ENCODE data around the gene SLMAP.

SLMAP gene

DNA sequence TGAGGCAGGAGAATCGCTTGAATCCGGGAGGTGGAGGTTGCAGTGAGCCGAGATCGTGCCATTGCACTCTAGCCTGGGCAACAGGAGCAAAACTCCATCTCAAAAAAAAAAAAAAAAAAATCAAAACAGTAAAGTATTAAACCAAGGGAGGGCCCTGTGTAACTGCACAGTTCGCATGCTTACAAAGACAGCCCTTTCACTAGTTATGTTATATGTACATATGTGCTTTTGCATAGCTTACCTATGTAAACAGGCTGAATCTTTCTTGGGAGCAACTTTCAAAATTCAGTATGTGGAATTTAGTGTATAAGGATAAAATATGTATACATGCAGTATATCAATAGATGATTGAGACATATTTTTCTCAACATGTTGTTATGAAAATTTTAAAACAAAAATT is 16.1 kb upstream of the SLMAP start:
- Histone ChIP-seq H2BK120ac (ENCODE audit: low read depth, low read length) (no peak overlapping the region), H3K4me1 (ENCODE audit: control insufficient read depth, insufficient read depth, low read depth, low read length) (no peaks in the 10 kb centered on the region), H3K9me3 (ENCODE audit: control insufficient read depth, low read length) (no peaks in the 10 kb centered on the region), H3K9ac (ENCODE audit: low read length) (no peak overlapping the region), H4K8ac (ENCODE audit: low read length) (no peak overlapping the region), H3K4me3 (ENCODE audit: insufficient read depth in 1 of 2, low read depth in 1 of 2, low read length in 2 of 2) (no peak overlapping the region), H4K91ac (ENCODE audit: low read length) (no peak overlapping the region), H2BK15ac (ENCODE audit: low read depth, poor library complexity, severe bottlenecking) (no peak overlapping the region), H2BK5ac (ENCODE audit: low read depth, low read length, poor library complexity, severe bottlenecking) (no peak overlapping the region), H3K14ac (ENCODE audit: low read length in 2 of 2) (no peak overlapping the region), H3K23ac (ENCODE audit: low read length in 2 of 2) (no peak overlapping the region), H2BK12ac (ENCODE audit: low read length in 2 of 2) (no peak overlapping the region), H3K18ac (ENCODE audit: low read depth in 1 of 2, low read length in 2 of 2) (no peak overlapping the region), H3K36me3 (ENCODE audit: control insufficient read depth in 1 of 2, insufficient read depth in 2 of 2, low read depth in 1 of 2, low read length in 2 of 2) (no peaks in the 10 kb centered on the region), H3K4me2 (ENCODE audit: low read length, poor library complexity, severe bottlenecking) (no peak overlapping the region), H3K79me1 (replicated peaks; ENCODE audit: low read length, poor library complexity, severe bottlenecking) (no peaks in the 10 kb centered on the region), H2AFZ (ENCODE audit: low read depth, low read length) (no peak overlapping the region), H3K27ac (ENCODE audit: low read length, poor library complexity, severe bottlenecking) (no peak overlapping the region), H3K4ac (ENCODE audit: low read depth in 1 of 2, low read length in 2 of 2) (no peak overlapping the region), H3K27me3 (ENCODE audit: control insufficient read depth in 1 of 2, insufficient read depth in 1 of 2, low read length in 2 of 2) (no peaks in the 10 kb centered on the region), H2AK5ac (ENCODE audit: low read length, severe bottlenecking) (no peak overlapping the region)
- WGBS = 100% methylated on average over 4 of the region's 5 CpGs
- DNase-seq = no peak

DNA sequence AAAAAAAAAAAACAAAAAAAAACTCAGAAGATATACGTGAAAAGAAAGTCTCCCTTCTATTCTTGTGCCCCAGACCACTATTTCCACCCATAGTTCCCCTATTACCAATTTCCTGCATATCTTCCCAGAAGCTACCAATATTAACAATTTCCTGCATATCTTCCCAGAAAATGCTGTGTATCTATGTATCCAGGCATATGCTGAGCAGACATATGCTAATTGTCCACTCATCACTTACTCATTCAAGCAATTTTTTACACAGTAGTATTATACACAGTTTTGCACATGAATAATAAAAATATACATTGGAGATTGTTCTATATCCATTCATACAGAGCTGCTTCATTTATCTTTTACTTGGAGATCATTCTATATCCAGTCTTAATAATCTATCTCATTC is 12.6 kb upstream of the SLMAP start:
- H2BK12ac ChIP-seq (ENCODE audit: low read length in 2 of 2) = no peak overlapping the region
- no peak overlapping the region for H3K4me2 ChIP-seq (ENCODE audit: low read length, poor library complexity, severe bottlenecking)
- H2BK120ac ChIP-seq (ENCODE audit: low read depth, low read length) = no peak overlapping the region
- H3K18ac ChIP-seq (ENCODE audit: low read depth in 1 of 2, low read length in 2 of 2) = no peak overlapping the region
- no peak overlapping the region for H2BK5ac ChIP-seq (ENCODE audit: low read depth, low read length, poor library complexity, severe bottlenecking)
- no peak overlapping the region for H3K27ac ChIP-seq (ENCODE audit: low read length, poor library complexity, severe bottlenecking)
- no peak overlapping the region for H2AFZ ChIP-seq (ENCODE audit: low read depth, low read length)
- H3K14ac ChIP-seq (ENCODE audit: low read length in 2 of 2) = no peak overlapping the region
- H3K4ac ChIP-seq (ENCODE audit: low read depth in 1 of 2, low read length in 2 of 2) = no peak overlapping the region
- H3K4me3 ChIP-seq (ENCODE audit: insufficient read depth in 1 of 2, low read depth in 1 of 2, low read length in 2 of 2) = no peak overlapping the region
- H3K23ac ChIP-seq (ENCODE audit: low read length in 2 of 2) = no peak overlapping the region
- H3K9me3 ChIP-seq (ENCODE audit: control insufficient read depth, low read length) = no peaks in the 10 kb centered on the region
- no peak for DNase-seq
- H3K27me3 ChIP-seq (ENCODE audit: control insufficient read depth in 1 of 2, insufficient read depth in 1 of 2, low read length in 2 of 2) = no peaks in the 10 kb centered on the region
- WGBS = 91% methylated on average over 1 of the region's 1 CpG
- no peak overlapping the region for H2BK15ac ChIP-seq (ENCODE audit: low read depth, poor library complexity, severe bottlenecking)
- no peak overlapping the region for H2AK5ac ChIP-seq (ENCODE audit: low read length, severe bottlenecking)
- no peaks in the 10 kb centered on the region for H3K36me3 ChIP-seq (ENCODE audit: control insufficient read depth in 1 of 2, insufficient read depth in 2 of 2, low read depth in 1 of 2, low read length in 2 of 2)
- H3K9ac ChIP-seq (ENCODE audit: low read length) = no peak overlapping the region
- H3K4me1 ChIP-seq (ENCODE audit: control insufficient read depth, insufficient read depth, low read depth, low read length) = no peaks in the 10 kb centered on the region
- H4K8ac ChIP-seq (ENCODE audit: low read length) = no peak overlapping the region
- no peaks in the 10 kb centered on the region for H3K79me1 ChIP-seq (replicated peaks; ENCODE audit: low read length, poor library complexity, severe bottlenecking)
- H4K91ac ChIP-seq (ENCODE audit: low read length) = no peak overlapping the region

DNA sequence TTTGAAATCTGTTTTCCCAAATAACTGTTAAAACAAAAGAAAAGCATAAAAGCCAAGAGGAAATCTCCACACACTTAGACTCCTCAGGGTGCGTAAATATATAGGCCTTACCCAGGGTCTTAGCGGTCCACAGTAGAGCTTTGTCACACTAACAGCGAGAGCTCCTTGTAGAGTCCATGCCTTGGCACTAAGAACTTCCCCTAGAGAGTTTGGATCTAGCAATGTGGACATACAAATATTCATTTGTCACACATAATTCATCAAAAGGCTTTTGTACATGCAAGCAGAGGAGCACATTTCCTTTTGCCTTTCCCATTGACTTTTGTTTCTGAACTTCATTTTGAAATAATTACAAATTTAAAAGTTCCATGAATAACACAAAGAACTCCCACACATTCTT is 11.0 kb upstream of the SLMAP start:
- Histone ChIP-seq H3K23ac (ENCODE audit: low read length in 2 of 2) (no peak overlapping the region), H3K4me2 (ENCODE audit: low read length, poor library complexity, severe bottlenecking) (no peak overlapping the region), H3K27me3 (ENCODE audit: control insufficient read depth in 1 of 2, insufficient read depth in 1 of 2, low read length in 2 of 2) (no peaks in the 10 kb centered on the region), H3K9ac (ENCODE audit: low read length) (no peak overlapping the region), H2BK120ac (ENCODE audit: low read depth, low read length) (no peak overlapping the region), H3K79me1 (replicated peaks; ENCODE audit: low read length, poor library complexity, severe bottlenecking) (no peaks in the 10 kb centered on the region), H3K9me3 (ENCODE audit: control insufficient read depth, low read length) (no peaks in the 10 kb centered on the region), H4K91ac (ENCODE audit: low read length) (no peak overlapping the region), H2BK5ac (ENCODE audit: low read depth, low read length, poor library complexity, severe bottlenecking) (no peak overlapping the region), H3K14ac (ENCODE audit: low read length in 2 of 2) (no peak overlapping the region), H2BK15ac (ENCODE audit: low read depth, poor library complexity, severe bottlenecking) (no peak overlapping the region), H3K4me3 (ENCODE audit: insufficient read depth in 1 of 2, low read depth in 1 of 2, low read length in 2 of 2) (no peak overlapping the region), H3K4ac (ENCODE audit: low read depth in 1 of 2, low read length in 2 of 2) (no peak overlapping the region), H3K27ac (ENCODE audit: low read length, poor library complexity, severe bottlenecking) (no peak overlapping the region), H2BK12ac (ENCODE audit: low read length in 2 of 2) (no peak overlapping the region), H3K18ac (ENCODE audit: low read depth in 1 of 2, low read length in 2 of 2) (no peak overlapping the region), H3K36me3 (ENCODE audit: control insufficient read depth in 1 of 2, insufficient read depth in 2 of 2, low read depth in 1 of 2, low read length in 2 of 2) (no peaks in the 10 kb centered on the region), H2AK5ac (ENCODE audit: low read length, severe bottlenecking) (no peak overlapping the region), H3K4me1 (ENCODE audit: control insufficient read depth, insufficient read depth, low read depth, low read length) (no peaks in the 10 kb centered on the region), H2AFZ (ENCODE audit: low read depth, low read length) (no peak overlapping the region), H4K8ac (ENCODE audit: low read length) (no peak overlapping the region)
- DNase-seq = no peak
- 100% methylated on average over 2 of the region's 3 CpGs for WGBS

DNA sequence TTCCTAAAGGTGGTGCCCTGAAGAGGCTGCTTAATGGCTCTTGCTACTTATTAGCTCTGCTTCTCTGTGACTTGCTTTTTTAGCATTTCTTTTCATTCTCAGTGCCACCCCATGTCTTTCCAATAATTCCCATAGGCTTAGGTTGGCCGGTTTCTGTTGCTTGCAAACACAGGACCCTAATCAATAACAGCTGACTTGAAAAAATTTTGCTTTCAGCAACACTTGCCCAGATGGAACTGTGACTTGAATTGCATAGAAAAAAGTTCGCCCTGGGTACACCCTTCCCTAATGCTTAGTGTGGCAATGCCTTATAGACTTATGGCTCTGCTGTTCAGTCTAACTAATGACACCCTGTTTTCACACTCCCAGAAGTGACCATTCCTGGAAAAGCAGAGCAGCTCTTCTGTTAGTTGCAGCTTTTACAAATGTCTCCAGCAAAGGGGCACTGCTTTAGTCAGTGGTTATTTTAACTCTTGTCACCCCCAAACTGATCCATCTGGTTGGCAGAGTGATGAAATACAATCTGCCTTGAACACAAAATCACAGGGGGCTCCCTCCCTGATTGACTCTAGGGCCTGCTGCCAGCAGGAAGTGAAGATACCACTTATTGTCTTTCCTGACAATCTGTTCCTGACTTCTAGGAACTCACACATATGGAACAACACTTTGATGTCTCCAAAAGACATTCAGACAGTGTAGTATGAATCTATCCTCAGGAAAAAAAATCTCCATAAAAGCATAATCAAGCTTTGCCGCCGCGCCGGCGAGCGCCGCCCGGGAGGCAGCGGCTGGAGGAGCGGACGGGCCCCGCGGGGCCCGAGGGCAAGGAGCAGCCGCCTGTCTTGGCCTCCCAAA is 9.7 kb upstream of the SLMAP start:
- H3K27ac ChIP-seq (ENCODE audit: low read length, poor library complexity, severe bottlenecking) = no peak overlapping the region
- WGBS = 97% methylated on average over 14 of the region's 17 CpGs
- no peak overlapping the region for H2BK15ac ChIP-seq (ENCODE audit: low read depth, poor library complexity, severe bottlenecking)
- no peak overlapping the region for H2AFZ ChIP-seq (ENCODE audit: low read depth, low read length)
- no peak overlapping the region for H3K14ac ChIP-seq (ENCODE audit: low read length in 2 of 2)
- no peak overlapping the region for H3K4ac ChIP-seq (ENCODE audit: low read depth in 1 of 2, low read length in 2 of 2)
- H3K23ac ChIP-seq (ENCODE audit: low read length in 2 of 2) = no peak overlapping the region
- H2BK12ac ChIP-seq (ENCODE audit: low read length in 2 of 2) = no peak overlapping the region
- no peak overlapping the region for H4K8ac ChIP-seq (ENCODE audit: low read length)
- no peaks in the 10 kb centered on the region for H3K27me3 ChIP-seq (ENCODE audit: control insufficient read depth in 1 of 2, insufficient read depth in 1 of 2, low read length in 2 of 2)
- no peak overlapping the region for H4K91ac ChIP-seq (ENCODE audit: low read length)
- H2AK5ac ChIP-seq (ENCODE audit: low read length, severe bottlenecking) = no peak overlapping the region
- H3K4me1 ChIP-seq (ENCODE audit: control insufficient read depth, insufficient read depth, low read depth, low read length) = no peaks in the 10 kb centered on the region
- no peak overlapping the region for H2BK5ac ChIP-seq (ENCODE audit: low read depth, low read length, poor library complexity, severe bottlenecking)
- H3K4me3 ChIP-seq (ENCODE audit: insufficient read depth in 1 of 2, low read depth in 1 of 2, low read length in 2 of 2) = no peak overlapping the region
- no peaks in the 10 kb centered on the region for H3K79me1 ChIP-seq (replicated peaks; ENCODE audit: low read length, poor library complexity, severe bottlenecking)
- no peak for DNase-seq
- H2BK120ac ChIP-seq (ENCODE audit: low read depth, low read length) = no peak overlapping the region
- H3K9me3 ChIP-seq (ENCODE audit: control insufficient read depth, low read length) = no peaks in the 10 kb centered on the region
- H3K9ac ChIP-seq (ENCODE audit: low read length) = no peak overlapping the region
- no peak overlapping the region for H3K4me2 ChIP-seq (ENCODE audit: low read length, poor library complexity, severe bottlenecking)
- no peak overlapping the region for H3K18ac ChIP-seq (ENCODE audit: low read depth in 1 of 2, low read length in 2 of 2)
- no peaks in the 10 kb centered on the region for H3K36me3 ChIP-seq (ENCODE audit: control insufficient read depth in 1 of 2, insufficient read depth in 2 of 2, low read depth in 1 of 2, low read length in 2 of 2)

Measured in mesenchymal stem cell (in vitro differentiated cells and primary cell).